ENCODE data around the gene P3R3URF.

P3R3URF gene

DNA sequence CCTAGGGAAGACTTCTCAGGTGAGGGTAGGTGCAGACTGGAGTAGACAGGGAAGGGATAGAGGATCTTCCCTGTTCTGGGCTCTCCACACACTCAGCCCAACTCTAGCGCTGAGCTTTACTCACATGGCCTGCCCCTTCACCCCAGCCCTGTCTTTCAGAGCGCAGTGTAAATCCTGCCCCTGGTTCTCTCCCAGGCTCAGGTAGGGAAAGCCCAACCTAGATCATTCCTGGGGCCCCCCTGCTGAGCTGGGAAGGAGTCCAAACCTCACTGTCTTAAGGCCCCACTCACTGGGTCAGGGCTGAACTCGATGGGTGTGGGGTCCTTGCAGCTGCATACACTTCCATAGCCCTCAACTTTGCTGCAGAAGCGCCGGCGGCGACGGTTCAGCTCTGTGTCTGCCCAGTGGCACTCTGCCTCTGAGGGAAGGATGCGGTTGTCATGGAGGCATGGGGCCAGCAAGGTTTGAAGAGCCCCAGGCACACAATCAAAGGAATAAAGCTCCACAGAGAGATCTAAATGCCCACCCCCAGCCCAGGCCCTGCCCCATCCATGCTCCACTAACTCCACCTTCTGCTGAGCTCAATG lies 17.8 kb upstream of the P3R3URF start:
- DNase-seq (ENCODE audit: low read depth in 2 of 2), result no peak

- no peak for DNase-seq (ENCODE audit: low read depth in 2 of 2)
These were observed 17.0 kb upstream of the P3R3URF start for GRCh38 chr1:46193285-46193684.

GRCh38 chr1:46192171-46192570 lies 15.9 kb upstream of the P3R3URF start:
- no peak for DNase-seq (ENCODE audit: low read depth in 2 of 2)

DNA sequence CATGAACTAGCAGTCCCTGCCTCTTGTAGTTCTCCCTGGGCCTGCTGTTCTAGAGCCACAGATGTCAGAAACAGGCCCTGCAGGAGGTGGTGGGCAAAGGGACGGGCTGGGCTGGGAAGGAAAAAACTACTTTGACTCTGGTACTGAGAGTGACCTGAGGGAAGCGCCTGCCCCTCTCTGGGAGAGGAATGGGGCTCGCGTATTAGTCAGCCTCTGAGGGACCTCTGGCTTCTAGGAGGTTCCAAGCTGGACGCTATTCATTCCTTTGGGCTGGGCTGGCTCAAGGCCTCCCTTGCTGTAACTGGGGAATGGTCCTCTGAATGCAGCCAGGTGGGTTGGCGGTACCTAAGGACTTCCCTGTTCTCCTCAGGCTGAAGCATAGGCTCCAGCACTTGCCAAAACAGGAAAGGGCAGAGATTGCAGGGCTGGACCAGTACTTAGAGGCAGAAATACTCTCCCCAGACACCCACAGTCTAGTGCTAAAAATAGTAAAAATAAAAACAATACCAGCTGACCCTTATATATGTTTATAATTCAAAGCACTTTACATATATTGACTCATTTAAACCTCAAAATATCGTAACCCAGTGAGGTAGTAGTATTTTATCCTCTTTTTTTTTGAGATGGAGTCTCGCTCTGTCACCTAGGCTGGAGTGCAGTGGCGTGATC lies 14.9 kb upstream of the P3R3URF start:
- no peak for DNase-seq (ENCODE audit: low read depth in 2 of 2)

DNA sequence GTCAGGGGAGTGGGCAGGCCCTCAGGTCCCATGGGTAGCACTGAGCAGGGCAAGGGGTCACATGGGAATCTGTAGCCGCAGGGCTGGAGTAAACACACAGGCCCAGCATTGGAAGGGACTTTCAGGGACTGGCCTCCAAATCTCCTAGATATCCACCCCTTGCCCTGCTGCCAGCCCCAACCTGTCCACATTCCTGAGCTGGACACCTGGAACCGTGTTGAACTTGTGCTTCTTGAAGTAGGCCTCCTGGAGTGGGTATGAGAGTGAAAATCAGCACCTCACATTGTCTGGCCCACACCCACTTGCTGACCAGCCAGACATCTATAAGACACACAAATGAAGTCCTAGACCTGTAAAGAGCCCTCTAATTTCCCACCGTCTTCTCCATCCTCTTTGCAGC lies 14.3 kb upstream of the P3R3URF start:
- no peak for DNase-seq (ENCODE audit: low read depth in 2 of 2)

GRCh38 chr1:46188295-46189030 lies 12.2 kb upstream of the P3R3URF start:
- no peak for DNase-seq (ENCODE audit: low read depth in 2 of 2)

- DNase-seq (ENCODE audit: low read depth in 2 of 2), result no peak
These were observed 11.0 kb upstream of the P3R3URF start for GRCh38 chr1:46187106-46187869.

- no peak for DNase-seq (ENCODE audit: low read depth in 2 of 2)
These were observed 9.8 kb upstream of the P3R3URF start for GRCh38 chr1:46186076-46186475.

- DNase-seq (ENCODE audit: low read depth in 2 of 2), result no peak
These were observed 8.8 kb upstream of the P3R3URF start for GRCh38 chr1:46184920-46185658.

DNA sequence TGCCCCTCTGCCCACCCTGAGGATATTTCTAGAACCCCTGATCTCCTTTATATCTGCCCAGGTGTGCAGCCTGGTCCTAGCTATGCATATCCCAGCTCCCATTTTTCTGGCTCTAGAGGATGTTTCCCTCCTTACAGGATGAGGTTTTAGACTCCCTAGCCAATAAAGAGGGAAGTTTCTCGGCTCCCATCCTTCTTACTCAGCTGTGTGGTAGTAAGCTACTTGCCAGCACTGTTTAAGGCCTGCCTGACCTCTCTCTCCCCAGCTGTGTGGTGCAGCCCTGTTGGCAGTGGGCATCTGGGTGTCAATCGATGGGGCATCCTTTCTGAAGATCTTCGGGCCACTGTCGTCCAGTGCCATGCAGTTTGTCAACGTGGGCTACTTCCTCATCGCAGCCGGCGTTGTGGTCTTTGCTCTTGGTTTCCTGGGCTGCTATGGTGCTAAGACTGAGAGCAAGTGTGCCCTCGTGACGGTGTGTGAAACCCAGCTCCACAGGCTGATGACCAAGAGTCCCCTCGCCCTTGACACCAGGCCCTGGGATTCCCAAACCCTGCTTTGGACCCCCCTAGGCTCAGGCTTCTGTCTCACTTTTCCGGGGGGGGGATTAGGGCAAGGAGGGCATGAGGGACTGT lies 7.8 kb upstream of the P3R3URF start:
- no peak for DNase-seq (ENCODE audit: low read depth in 2 of 2)

DNA sequence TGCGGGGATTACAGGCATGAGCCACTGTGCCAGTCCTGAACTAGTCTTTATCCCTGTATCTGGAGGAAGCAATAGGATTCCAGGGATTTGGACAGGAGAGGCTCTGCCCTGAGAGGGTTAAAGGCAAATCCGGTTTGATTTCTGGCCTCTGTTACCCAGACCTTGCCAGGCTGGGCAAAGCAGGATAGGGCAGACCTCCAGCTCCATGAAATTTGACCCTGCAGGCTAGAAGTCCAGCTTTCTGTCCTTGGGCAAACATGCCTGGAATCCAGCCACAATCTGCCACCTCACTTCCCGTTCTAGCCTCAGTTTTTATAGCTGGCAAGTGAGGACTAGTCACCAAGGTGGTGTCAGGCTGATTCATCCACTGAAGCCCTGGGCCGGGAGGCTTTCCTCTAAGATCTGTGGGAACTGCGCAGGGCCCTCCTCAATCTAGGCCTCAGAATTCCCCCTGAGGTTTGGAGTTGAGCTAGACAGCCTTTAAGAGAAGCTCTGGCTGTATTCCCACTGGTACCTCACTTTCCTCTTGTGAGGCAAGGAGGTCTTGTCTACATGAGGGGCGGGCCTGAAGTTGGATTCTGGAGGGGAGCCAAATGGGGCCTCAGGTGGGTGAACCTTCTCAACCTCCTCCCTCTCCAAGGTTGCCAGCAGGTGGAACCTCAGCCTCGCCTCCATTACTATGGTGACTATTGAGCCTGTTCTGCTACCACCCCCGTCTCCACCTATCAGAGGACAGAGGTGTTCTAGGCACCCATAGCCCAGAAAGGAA lies 7.0 kb upstream of the P3R3URF start:
- DNase-seq (ENCODE audit: low read depth in 2 of 2), result peak in 1 of 2 experiments; percentile 36

GRCh38 chr1:46181343-46182260 lies 5.3 kb upstream of the P3R3URF start:
- peak in 1 of 2 experiments; percentile 32 for DNase-seq (ENCODE audit: low read depth in 2 of 2)

- DNase-seq (ENCODE audit: low read depth in 2 of 2), result no peak
These were observed 3.9 kb upstream of the P3R3URF start for GRCh38 chr1:46180082-46180616.

- DNase-seq (ENCODE audit: low read depth in 2 of 2), result peak; percentile 57 to 64
These were observed 3.1 kb upstream of the P3R3URF start for GRCh38 chr1:46179138-46180081.

GRCh38 chr1:46175243-46175642 lies 1.0 kb downstream of the P3R3URF start:
- no peak for DNase-seq (ENCODE audit: low read depth in 2 of 2)

DNA sequence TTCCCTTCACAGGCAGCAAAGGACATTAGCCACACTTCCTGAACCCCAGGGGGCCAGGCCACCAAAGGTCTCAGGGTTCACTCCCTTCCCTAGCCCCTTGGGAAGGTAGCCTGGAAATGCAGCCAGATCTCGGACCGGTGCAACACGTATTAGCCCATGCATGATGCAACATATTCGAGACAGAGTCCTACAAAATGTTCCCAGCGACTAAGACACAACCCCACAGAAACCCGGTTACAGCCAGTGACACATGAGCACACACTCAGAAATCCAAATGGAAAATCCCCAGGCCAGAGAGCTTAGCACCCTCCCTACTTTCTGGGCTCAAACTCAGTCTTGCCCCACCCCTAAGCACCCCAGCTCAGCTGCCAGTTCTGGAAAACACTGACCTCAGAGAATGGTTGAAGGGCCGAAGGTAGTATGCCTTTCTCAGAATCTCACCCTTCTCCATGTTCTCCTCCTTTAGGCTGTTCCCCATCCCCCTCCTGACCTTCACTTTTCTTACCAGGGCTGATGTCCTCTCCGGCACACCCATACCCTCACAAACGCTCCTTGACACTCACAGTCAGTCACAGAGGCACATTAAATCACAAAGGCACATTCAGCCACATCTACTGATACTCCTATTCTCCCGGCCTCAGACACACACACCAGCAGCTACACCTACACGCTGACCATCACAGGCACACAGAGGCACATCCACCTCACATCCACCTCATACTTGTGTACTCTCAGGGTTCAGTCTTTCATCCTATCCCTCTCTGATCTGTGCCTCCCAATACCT lies 1.6 kb downstream of the P3R3URF start, which contains the start of gene TSPAN1:
Gene TSPAN1, plus strand, starts transcription at position 640 of the 784 bp plus-strand sequence. CDS start 6,021 bp downstream, outside the sequence.
- DNase-seq (ENCODE audit: low read depth in 2 of 2), result no peak

- no peak for DNase-seq (ENCODE audit: low read depth in 2 of 2)
These were observed 2.9 kb downstream of the P3R3URF start for GRCh38 chr1:46173361-46173856.

Data from fibroblast of skin of left biceps (primary cell).